ENCODE data around the gene HIGD1A. TPM values are rescaled to one million over a fixed set of nuclear protein-coding genes. Genes with fewer than 3 reads are reported as not detected.
A peak's percentile ranks its signal among the peaks of the same experiment; 100 is the strongest.

Gene HIGD1A
- total and polyA plus RNA-seq, 2 of the 8 experiments (the other 6 are each of a cell fraction or from before 2014, with no cell fraction given) = 67.3 to 95.4 TPM

GRCh38 chr3:42780892-42781700 lies 23.2 kb downstream of the HIGD1A start:
- H3K4ac ChIP-seq (replicated peaks; ENCODE audit: insufficient read length, low read depth, low read length) = no peak overlapping the region
- H4K20me1 ChIP-seq (replicated peaks in 1 of 2; ENCODE audit: control insufficient read depth in 1 of 2, insufficient read depth in 2 of 2, low read length in 2 of 2) = peaks cover 0 to 3% of the 10 kb centered on the region in 2 experiments
- no peaks in the 10 kb centered on the region for H3K23me2 ChIP-seq (ENCODE audit: low read depth, low read length)
- no peak overlapping the region for H2BK120ac ChIP-seq (replicated peaks; ENCODE audit: low read depth, low read length)
- no peak overlapping the region for H3K4me3 ChIP-seq (ENCODE audit: extremely low read depth in 1 of 4, insufficient read depth in 2 of 4, low read depth in 3 of 4, low read length in 4 of 4)
- no peak overlapping the region for H3K4me2 ChIP-seq (ENCODE audit: insufficient read depth in 1 of 2, low read depth in 2 of 2, low read length in 2 of 2)
- WGBS, 2 experiments (ENCODE audit: extremely low coverage in 1 of 2, insufficient coverage in 1 of 2, insufficient read length in 1 of 2, insufficient replicate concordance in 2 of 2, low coverage in 1 of 2, low lambda C conversion rate in 2 of 2, missing lambda C conversion rate in 1 of 2) = 71% methylated on average over 10 of the region's 11 CpGs; no CpG with 5 or more reads in 1 of the 2 experiments
- DNase-seq (ENCODE audit: low read depth in 1 of 2, low spot score in 2 of 2) = no peak
- no peaks in the 10 kb centered on the region for H3K27me3 ChIP-seq (replicated peaks in 1 of 4; ENCODE audit: control insufficient read depth in 3 of 4, extremely low read depth in 1 of 4, insufficient read depth in 3 of 4, low read length in 3 of 4)
- ChIA-PET POLR2A (ENCODE audit: partially characterized antibody) (interaction anchor here (3.1 kb wide), 1 partner anchor 23 kb away, joined by 15 read pairs; the partner anchor contains the start of gene HIGD1A), CTCF (ENCODE audit: partially characterized antibody) (interaction anchor here (0.7 to 3.7 kb wide), 21 partner anchors 11 to 302 kb away, joined by 3 to 27 read pairs (median 5); partner anchors contain the start of gene ACKR2)
- FAIRE-seq = peak; percentile 28
- no peak overlapping the region for H3K18ac ChIP-seq (ENCODE audit: extremely low read depth, low read length)
- no peak overlapping the region for H2AFZ ChIP-seq (ENCODE audit: low read length)
- H3K79me1 ChIP-seq (ENCODE audit: low read depth, low read length) = no peaks in the 10 kb centered on the region
- H3K9me3 ChIP-seq (ENCODE audit: insufficient read depth in 2 of 2, low read depth in 1 of 2, low read length in 1 of 2) = no peaks in the 10 kb centered on the region
- no peak overlapping the region for H3K27ac ChIP-seq (ENCODE audit: low read depth, low read length)
- no peak overlapping the region for H3K23ac ChIP-seq (ENCODE audit: insufficient read length)
- no peak overlapping the region for H2AK5ac ChIP-seq (ENCODE audit: low read depth, low read length)
- no peak overlapping the region for H4K8ac ChIP-seq (ENCODE audit: extremely low read depth, insufficient read depth, low read length)
- H3K36me3 ChIP-seq (ENCODE audit: control insufficient read depth in 2 of 4, insufficient read depth in 4 of 4, low read length in 3 of 4) = peaks cover 0 to 14% (median 6%) of the 10 kb centered on the region in 4 experiments; a peak in 4 of 8 replicates
- no peak overlapping the region for H2BK12ac ChIP-seq (ENCODE audit: low read depth, low read length)
- H3K4me1 ChIP-seq (replicated peaks in 1 of 4; ENCODE audit: control insufficient read depth in 3 of 4, insufficient read depth in 4 of 4, low read length in 3 of 4) = peaks cover 0 to 3% (median 0%) of the 10 kb centered on the region in 4 experiments; a peak in 2 of 7 replicates
- no peak overlapping the region for H4K5ac ChIP-seq (ENCODE audit: insufficient read length, low read depth, low read length)
- H2BK15ac ChIP-seq (ENCODE audit: low read length) = no peak overlapping the region
- H2BK20ac ChIP-seq (ENCODE audit: low read length) = no peak overlapping the region
- H3K79me2 ChIP-seq (ENCODE audit: control insufficient read depth in 1 of 2, insufficient read depth in 2 of 2, low read length in 2 of 2) = no peaks in the 10 kb centered on the region
- H3K56ac ChIP-seq (replicated peaks; ENCODE audit: insufficient read length, low read depth, low read length) = no peak overlapping the region
- no peak overlapping the region for H4K91ac ChIP-seq (replicated peaks; ENCODE audit: insufficient read length, low read length)
- H2BK5ac ChIP-seq (ENCODE audit: low read depth, low read length) = 0 out of 2 replicates have a peak overlapping the region, but pooled peaks have one; percentile 18
- TF ChIP-seq ASH2L (IDR thresholded peaks at IDR 0.05; ENCODE audit: low read length) = no peak
- TF ChIP-seq BRCA1 (IDR thresholded peaks at IDR 0.05; ENCODE audit: low read depth, low read length) = no peak
- TF ChIP-seq RAD21 (IDR thresholded peaks at IDR 0.05 in 1 of 2, conservative IDR thresholded peaks at IDR 0.05 in 1 of 2; ENCODE audit: low read depth in 2 of 2, low read length in 2 of 2) = peak; percentile 75 to 77
- TF ChIP-seq CTCF (IDR thresholded peaks at IDR 0.05; ENCODE audit: control extremely low read depth in 1 of 3, insufficient read depth in 1 of 3, low read depth in 1 of 3, low read length in 3 of 3) = peak in 2 of 3 experiments; percentile 54 to 67; a peak in 2 of 4 replicates
- TF ChIP-seq FOSL1 (IDR thresholded peaks at IDR 0.05; ENCODE audit: insufficient read depth, low read depth, low read length) = no peak
- 0 out of 2 replicates have a peak, but pooled peaks have one; percentile 20 for TF ChIP-seq TEAD4 (IDR thresholded peaks at IDR 0.05; ENCODE audit: low read depth, low read length)
- no peak for TF ChIP-seq JUND (IDR thresholded peaks at IDR 0.05; ENCODE audit: low read length)
- H3K9ac ChIP-seq (replicated peaks in 1 of 4; ENCODE audit: extremely low read depth in 1 of 4, low read depth in 3 of 4, low read length in 3 of 4) = no peak overlapping the region
- no peak overlapping the region for H3K14ac ChIP-seq (ENCODE audit: insufficient read length)

Measured in H1 (cell line).